NT2/D1 (cell line): ENCODE data around the gene SLC35A5.

Experiments
- DNase-seq: peaks from one replicate; pipeline ENCODE4 v3.0.0-alpha.2; 2011; ENCODE audit warnings: low read depth, low spot score
- H3K27me3 ChIP-seq: 2 replicates; pipeline ENCODE4 v1.6.0; 2011; ENCODE audit warnings: mild to moderate bottlenecking; ENCODE audit not compliant: insufficient read length, insufficient read depth
- H3K36me3 ChIP-seq: 2 replicates; pipeline ENCODE4 v1.6.1; 2011; ENCODE audit warnings: mild to moderate bottlenecking, low read length, mixed read lengths; ENCODE audit not compliant: insufficient read depth, insufficient read length
- H3K4me1 ChIP-seq: 2 replicates; pipeline ENCODE4 v1.5.1; 2011; ENCODE audit not compliant: insufficient read depth, insufficient read length
- H3K4me3 ChIP-seq: 2 replicates; pipeline ENCODE4 v1.5.1; 2011; ENCODE audit warnings: low read depth; ENCODE audit not compliant: insufficient read length
- H3K9ac ChIP-seq: 2 replicates; pipeline ENCODE4 v1.6.0; 2011; ENCODE audit warnings: low read depth; ENCODE audit not compliant: insufficient read length
- H3K9me3 ChIP-seq: 2 replicates; pipeline ENCODE4 v1.5.1; 2011; ENCODE audit warnings: mild to moderate bottlenecking, low read length; ENCODE audit not compliant: insufficient read depth
- SUZ12 ChIP-seq: IDR thresholded peaks from 2 replicates; pipeline ENCODE4 v1.6.1; 2011; ENCODE audit not compliant: insufficient read length, insufficient read depth; ENCODE audit errors: extremely low read depth
- YY1 ChIP-seq: IDR thresholded peaks from 2 replicates; pipeline ENCODE4 v1.6.1; 2011; ENCODE audit not compliant: insufficient read length, insufficient read depth
- ZNF274 ChIP-seq: IDR thresholded peaks from 2 replicates; pipeline ENCODE4 v1.6.1; 2011; ENCODE audit warnings: mild to moderate bottlenecking, low read depth, low read length

Gene SLC35A5

DNA sequence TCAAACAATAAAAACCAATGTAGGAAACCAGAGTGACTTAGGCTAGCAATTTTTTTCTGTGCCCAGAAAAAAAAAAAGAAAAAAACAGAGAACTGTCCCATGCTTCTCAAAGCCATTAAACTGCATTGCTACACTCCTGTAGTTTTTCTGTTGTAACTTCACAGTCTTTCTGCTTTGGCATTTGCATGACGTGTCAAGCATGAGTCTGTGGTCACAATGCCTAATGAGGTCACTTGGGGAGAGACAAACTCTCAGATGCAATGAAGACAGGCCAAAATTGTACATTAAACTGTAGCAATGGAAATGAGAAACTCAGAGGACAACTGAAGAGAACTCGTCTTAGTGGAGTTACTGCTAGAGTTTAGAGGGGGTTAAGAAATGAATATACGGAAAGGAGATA is 48.3 kb downstream of the SLC35A5 start:
- no peaks in the 10 kb centered on the region for H3K9me3 ChIP-seq
- H3K9ac ChIP-seq, result no peak overlapping the region
- H3K36me3 ChIP-seq, result no peaks in the 10 kb centered on the region
- DNase-seq, result no peak
- H3K4me1 ChIP-seq, result peaks cover 2% of the 10 kb centered on the region
- H3K27me3 ChIP-seq, result no peaks in the 10 kb centered on the region
- no peak overlapping the region for H3K4me3 ChIP-seq
- TF ChIP-seq SUZ12 (no peak), YY1 (no peak), ZNF274 (no peak)

DNA sequence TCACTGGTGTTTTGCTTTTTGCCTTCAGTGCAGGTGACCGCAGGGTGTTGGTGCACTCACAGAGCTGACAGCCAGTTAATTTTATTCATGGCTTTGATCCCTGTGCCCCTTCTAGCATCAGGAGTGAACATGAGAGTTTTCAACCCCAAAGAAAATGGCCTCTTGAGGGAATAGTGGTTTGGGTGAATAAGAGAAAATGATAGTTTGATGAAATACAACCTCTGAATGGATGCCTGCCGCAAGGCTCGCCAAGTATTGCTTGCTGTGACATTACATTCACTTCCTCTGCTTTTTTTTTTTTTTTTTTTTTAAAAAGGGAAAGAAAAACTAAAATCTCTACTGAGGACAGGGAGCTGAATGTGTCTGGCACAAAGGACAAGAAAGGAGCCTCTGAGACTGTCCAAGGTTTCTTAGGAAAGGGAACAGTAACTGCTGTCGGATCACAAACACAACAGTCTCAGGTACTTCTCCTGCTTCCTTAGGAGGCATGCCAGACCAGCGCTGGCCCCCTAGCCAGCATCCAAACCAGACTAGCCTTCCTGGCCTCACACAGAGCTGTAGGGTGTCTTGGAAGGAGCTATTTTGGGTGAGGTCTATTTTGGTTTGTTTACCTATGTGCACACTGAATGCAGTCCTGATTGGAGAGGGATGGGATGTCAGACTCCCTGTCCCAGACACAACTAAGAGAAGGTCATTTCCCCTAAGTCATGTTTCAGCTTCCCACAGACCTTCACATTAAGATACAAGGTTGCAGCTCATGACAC is 50.1 kb downstream of the SLC35A5 start:
- H3K9me3 ChIP-seq, result no peaks in the 10 kb centered on the region
- no peaks in the 10 kb centered on the region for H3K36me3 ChIP-seq
- no peak for DNase-seq
- H3K4me3 ChIP-seq, result no peak overlapping the region
- H3K9ac ChIP-seq, result no peak overlapping the region
- no peak for TF ChIP-seq YY1
- no peak for TF ChIP-seq ZNF274
- TF ChIP-seq SUZ12, result no peak
- peaks cover 4% of the 10 kb centered on the region for H3K4me1 ChIP-seq
- H3K27me3 ChIP-seq, result no peaks in the 10 kb centered on the region

- peaks cover 2% of the 10 kb centered on the region; the same call in 1 of the 2 replicates for H3K9me3 ChIP-seq
- H3K4me3 ChIP-seq, result no peak overlapping the region
- H3K4me1 ChIP-seq, result peaks cover 4% of the 10 kb centered on the region
- TF ChIP-seq YY1, result no peak
- TF ChIP-seq SUZ12, result no peak
- TF ChIP-seq ZNF274, result no peak
- H3K36me3 ChIP-seq, result no peaks in the 10 kb centered on the region
- DNase-seq, result no peak
- H3K9ac ChIP-seq, result no peak overlapping the region
- no peaks in the 10 kb centered on the region for H3K27me3 ChIP-seq
Observed at GRCh38 chr3:112615989-112616731, 54.3 kb downstream of the SLC35A5 start.

- Histone ChIP-seq H3K27me3 (no peaks in the 10 kb centered on the region), H3K36me3 (no peaks in the 10 kb centered on the region), H3K9ac (no peak overlapping the region), H3K4me3 (no peak overlapping the region), H3K4me1 (peaks cover 2% of the 10 kb centered on the region), H3K9me3 (peaks cover 6% of the 10 kb centered on the region; the same call in 1 of the 2 replicates)
- TF ChIP-seq YY1, result no peak
- no peak for TF ChIP-seq ZNF274
- no peak for TF ChIP-seq SUZ12
- no peak for DNase-seq
Observed at GRCh38 chr3:112617285-112617684, 55.4 kb downstream of the SLC35A5 start.

GRCh38 chr3:112619295-112619694 is 57.5 kb downstream of the SLC35A5 start:
- no peak for DNase-seq
- TF ChIP-seq ZNF274 (no peak), SUZ12 (no peak)
- no peak overlapping the region for H3K9ac ChIP-seq
- no peaks in the 10 kb centered on the region for H3K36me3 ChIP-seq
- H3K27me3 ChIP-seq, result no peaks in the 10 kb centered on the region
- peaks cover 2% of the 10 kb centered on the region for H3K4me1 ChIP-seq
- no peak overlapping the region for H3K4me3 ChIP-seq
- H3K9me3 ChIP-seq, result peaks cover 6% of the 10 kb centered on the region; the same call in 1 of the 2 replicates

DNA sequence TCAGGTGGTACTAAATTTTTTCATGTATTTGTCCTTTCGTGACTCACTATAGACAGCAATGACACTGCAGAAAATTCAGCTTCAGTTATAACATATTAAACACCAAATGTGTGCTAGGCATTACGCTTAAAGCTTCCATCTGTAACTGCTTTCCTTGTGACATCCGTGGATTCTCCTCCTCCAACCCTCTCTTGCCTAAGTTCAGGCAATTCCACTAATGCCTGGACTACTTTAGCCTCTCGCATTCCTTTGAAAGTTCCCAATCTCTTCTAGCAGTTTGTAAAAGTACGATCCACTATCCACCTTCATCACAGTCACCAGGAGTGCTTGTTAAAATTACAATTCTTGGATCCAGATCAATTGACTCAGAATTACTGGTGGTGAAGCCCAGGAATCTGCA is 61.4 kb downstream of the SLC35A5 start:
- DNase-seq, result no peak
- Histone ChIP-seq H3K9me3 (peaks cover 6% of the 10 kb centered on the region; the same call in 1 of the 2 replicates), H3K4me3 (no peak overlapping the region), H3K36me3 (no peaks in the 10 kb centered on the region), H3K9ac (no peak overlapping the region), H3K4me1 (no peaks in the 10 kb centered on the region), H3K27me3 (no peaks in the 10 kb centered on the region)
- no peak for TF ChIP-seq YY1
- no peak for TF ChIP-seq SUZ12
- no peak for TF ChIP-seq ZNF274

DNA sequence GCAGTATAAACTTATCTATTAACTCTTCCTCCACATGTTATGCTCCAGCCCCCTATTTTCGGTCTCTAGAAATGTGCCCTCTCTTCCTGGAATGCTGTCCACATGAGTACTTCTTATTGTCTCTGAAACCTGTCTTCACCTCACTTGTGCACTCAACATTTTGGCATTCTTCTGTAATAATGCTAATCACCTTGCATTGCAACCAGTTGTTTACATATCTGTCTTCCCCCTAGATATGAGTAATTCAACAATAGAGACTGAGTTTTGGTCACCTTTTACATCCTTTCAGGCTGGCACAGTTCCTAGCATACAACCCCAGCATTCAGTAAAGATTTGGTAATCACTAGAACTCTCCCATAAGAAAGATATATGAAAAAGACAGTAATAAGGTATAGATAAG is 61.9 kb downstream of the SLC35A5 start:
- TF ChIP-seq YY1 (no peak), SUZ12 (no peak), ZNF274 (no peak)
- Histone ChIP-seq H3K4me3 (no peak overlapping the region), H3K4me1 (no peaks in the 10 kb centered on the region), H3K36me3 (no peaks in the 10 kb centered on the region), H3K9ac (no peak overlapping the region), H3K27me3 (no peaks in the 10 kb centered on the region), H3K9me3 (peaks cover 6% of the 10 kb centered on the region; the same call in 1 of the 2 replicates)
- no peak for DNase-seq
